Right lung (tissue), 5 donors: ENCODE measurements around the gene TRERF1. TPM values are rescaled to one million over a fixed set of nuclear protein-coding genes. Genes with fewer than 3 reads are reported as not detected.
"Not testable (repeated sequence)": the region's sequence is repeated elsewhere in the genome, so short reads cannot be mapped to it uniquely, and the experiment has no call there.

Experiments used
- DNase-seq, 2 donors: peaks; one replicate each; pipeline ENCODE4 v3.0.0-alpha.2; 2013
- polyA plus RNA-seq, 5 donors: library from polyadenylated mRNA; unstranded; fragments of 120-200 nt; gene quantifications; one replicate each; pipeline versions ENCODE4 v1.2.1 to v1.2.3, GENCODE V29; 2013; ENCODE audit warnings: inconsistent platforms in 1 of 5, low replicate concordance in 1 of 5; ENCODE audit not compliant: insufficient read length in 5 of 5, insufficient read depth in 1 of 5

TRERF1 gene
- polyA plus RNA-seq, 5 donors = 19.2 to 21.0 (median 19.9) TPM

GRCh38 chr6:42338744-42339222 is 112.9 kb downstream of the TRERF1 start:
- no peak for DNase-seq

GRCh38 chr6:42337985-42338743 is 113.6 kb downstream of the TRERF1 start:
- no peak for DNase-seq

GRCh38 chr6:42336431-42336830 is 115.3 kb downstream of the TRERF1 start:
- DNase-seq = no peak

GRCh38 chr6:42335896-42336295 is 115.8 kb downstream of the TRERF1 start:
- DNase-seq = no peak

GRCh38 chr6:42334870-42335269 is 116.9 kb downstream of the TRERF1 start:
- no peak for DNase-seq

GRCh38 chr6:42333612-42334011 is 118.1 kb downstream of the TRERF1 start:
- no peak for DNase-seq

GRCh38 chr6:42332916-42333315 is 118.8 kb downstream of the TRERF1 start:
- DNase-seq = no peak

GRCh38 chr6:42331019-42331418 is 120.7 kb downstream of the TRERF1 start:
- DNase-seq = no peak

- no peak for DNase-seq
Measured at GRCh38 chr6:42326248-42326647, 125.5 kb downstream of the TRERF1 start.

GRCh38 chr6:42324656-42325324 is 126.9 kb downstream of the TRERF1 start:
- not testable (repeated sequence) for DNase-seq

GRCh38 chr6:42322676-42323075 is 129.1 kb downstream of the TRERF1 start:
- no peak for DNase-seq

- DNase-seq = no peak
Measured at GRCh38 chr6:42321976-42322375, 129.8 kb downstream of the TRERF1 start.

GRCh38 chr6:42320762-42321161 is 131.0 kb downstream of the TRERF1 start:
- no peak for DNase-seq

GRCh38 chr6:42318480-42318879 is 133.2 kb downstream of the TRERF1 start:
- DNase-seq = no peak

- DNase-seq = no peak
Measured at GRCh38 chr6:42316981-42317380, 134.7 kb downstream of the TRERF1 start.

- DNase-seq = no peak
Measured at GRCh38 chr6:42315991-42316970, 135.4 kb downstream of the TRERF1 start.

GRCh38 chr6:42315259-42315990 is 136.3 kb downstream of the TRERF1 start:
- no peak for DNase-seq

- no peak for DNase-seq
Measured at GRCh38 chr6:42314571-42315258, 137.0 kb downstream of the TRERF1 start.

- peak; percentile 77 to 84 for DNase-seq
Measured at GRCh38 chr6:42313941-42314570, 137.7 kb downstream of the TRERF1 start.

- no peak for DNase-seq
Measured at GRCh38 chr6:42313038-42313437, 138.7 kb downstream of the TRERF1 start.
